Activated CD4-positive, alpha-beta T cell treated with anti-CD3 and anti-CD28 coated beads for 4 hours (primary cell): Measurements from ENCODE around the gene PTPN14.

Source experiments
- DNase-seq, 2 donors: peaks; one replicate each; pipeline ENCODE4 v3.0.0-alpha.2; 2020

PTPN14 gene

GRCh38 chr1:214324896-214325800 lies 226.3 kb downstream of the PTPN14 start:
- no peak for DNase-seq

GRCh38 chr1:214321705-214322453 lies 229.5 kb downstream of the PTPN14 start:
- DNase-seq: no peak

- DNase-seq: no peak
These were observed 231.5 kb downstream of the PTPN14 start for GRCh38 chr1:214319938-214320337.

- DNase-seq: no peak
These were observed 232.3 kb downstream of the PTPN14 start for GRCh38 chr1:214318956-214319736.

GRCh38 chr1:214318356-214318755 lies 233.0 kb downstream of the PTPN14 start:
- no peak for DNase-seq

GRCh38 chr1:214317734-214318133 lies 233.7 kb downstream of the PTPN14 start:
- no peak for DNase-seq

- no peak for DNase-seq
These were observed 234.1 kb downstream of the PTPN14 start for GRCh38 chr1:214317300-214317699.

GRCh38 chr1:214316593-214316992 lies 234.8 kb downstream of the PTPN14 start:
- no peak for DNase-seq

- DNase-seq: no peak
These were observed 237.1 kb downstream of the PTPN14 start for GRCh38 chr1:214314178-214314843.

GRCh38 chr1:214312530-214313051 lies 238.8 kb downstream of the PTPN14 start:
- no peak for DNase-seq

GRCh38 chr1:214310777-214311690 lies 240.4 kb downstream of the PTPN14 start:
- no peak for DNase-seq

GRCh38 chr1:214310010-214310409 lies 241.4 kb downstream of the PTPN14 start:
- no peak for DNase-seq

GRCh38 chr1:214306269-214306668 lies 245.1 kb downstream of the PTPN14 start:
- DNase-seq: no peak

- DNase-seq: no peak
These were observed 246.1 kb downstream of the PTPN14 start for GRCh38 chr1:214305164-214305751.

GRCh38 chr1:214303141-214303930 lies 248.1 kb downstream of the PTPN14 start:
- no peak for DNase-seq

- DNase-seq: no peak
These were observed 249.9 kb downstream of the PTPN14 start for GRCh38 chr1:214301526-214301925.

- DNase-seq: no peak
These were observed 251.1 kb downstream of the PTPN14 start for GRCh38 chr1:214300149-214300780.
